ENCODE measurements around the gene ARHGDIG. TPM values are rescaled to one million over a fixed set of nuclear protein-coding genes. Genes with fewer than 3 reads are reported as not detected.
"Not testable (repeated sequence)": the region's sequence is repeated elsewhere in the genome, so short reads cannot be mapped to it uniquely, and the experiment has no call there.

ARHGDIG gene
- total RNA-seq, 1 experiment from 2014 or later: not detected

GRCh38 chr16:330741-331140, 50.4 kb downstream of the ARHGDIG start:
- no peaks in the 10 kb centered on the region for H3K9me3 Mint-ChIP-seq (ENCODE audit: unreplicated experiment)
- DNase-seq (ENCODE audit: unreplicated experiment): no peak
- intact Hi-C loops (cut with micrococcal nuclease): no loop called here
- no TSS peak for BruUV-seq (replicated peaks)
- H3K36me3 Mint-ChIP-seq (ENCODE audit: insufficient read depth, unreplicated experiment): peaks cover 22% of the 10 kb centered on the region
- no peak for TF ChIP-seq CTCF (IDR thresholded peaks at IDR 0.05; ENCODE audit: unreplicated experiment)
- H3K4me1 Mint-ChIP-seq (ENCODE audit: insufficient read depth, unreplicated experiment): peaks cover 8% of the 10 kb centered on the region
- no peak overlapping the region for H3K4me3 Mint-ChIP-seq (ENCODE audit: unreplicated experiment)
- CTCF ChIA-PET: no interaction called here
- POLR2A ChIA-PET: interaction anchor here (1.0 kb wide), 1 partner anchor 15 kb away, joined by 3 read pairs; no protein-coding TSS in a partner anchor
- H3K27me3 Mint-ChIP-seq (ENCODE audit: insufficient read depth, unreplicated experiment): no peaks in the 10 kb centered on the region
- H3K27ac Mint-ChIP-seq (ENCODE audit: low read depth, unreplicated experiment): no peak overlapping the region

GRCh38 chr16:331181-331814, 50.9 kb downstream of the ARHGDIG start:
- H3K9me3 Mint-ChIP-seq (ENCODE audit: unreplicated experiment); intact Hi-C loops (cut with micrococcal nuclease); H3K27ac Mint-ChIP-seq (ENCODE audit: low read depth, unreplicated experiment); H3K4me1 Mint-ChIP-seq (ENCODE audit: insufficient read depth, unreplicated experiment); CTCF ChIA-PET; H3K4me3 Mint-ChIP-seq (ENCODE audit: unreplicated experiment); BruUV-seq (replicated peaks); H3K27me3 Mint-ChIP-seq (ENCODE audit: insufficient read depth, unreplicated experiment); DNase-seq (ENCODE audit: unreplicated experiment): not testable (repeated sequence)
- peaks cover 23% of the 10 kb centered on the region for H3K36me3 Mint-ChIP-seq (ENCODE audit: insufficient read depth, unreplicated experiment)
- POLR2A ChIA-PET: interaction anchor here (1.0 kb wide), 2 partner anchors 15 to 31 kb away, joined by 3 read pairs; no protein-coding TSS in a partner anchor

Other genes with a start within 250 kb of the ARHGDIG start
- gene POLR3K, start 227.0 kb upstream of the ARHGDIG start, total RNA-seq (2022): 14.8 and 19.2 TPM in 2 replicates
- 11.9 and 21.2 TPM in 2 replicates for gene SNRNP25, start 226.8 kb upstream of the ARHGDIG start, total RNA-seq (2022)
- gene RHBDF1, start 208.0 kb upstream of the ARHGDIG start, total RNA-seq (2022): 26.3 and 30.0 TPM in 2 replicates
- 62.8 and 66.1 TPM in 2 replicates for gene MPG, start 202.4 kb upstream of the ARHGDIG start, total RNA-seq (2022)
- 34.9 and 45.2 TPM in 2 replicates for gene NPRL3, start 141.9 kb upstream of the ARHGDIG start, total RNA-seq (2022)
- gene HBZ, start 127.9 kb upstream of the ARHGDIG start, total RNA-seq (2022): not detected in 2 replicates
- gene HBM, start 114.6 kb upstream of the ARHGDIG start, total RNA-seq (2022): not detected in 2 replicates
- not detected in 2 replicates for gene HBA2, start 107.7 kb upstream of the ARHGDIG start, total RNA-seq (2022)
- 2.2 and 2.9 TPM in 2 replicates for gene HBA1, start 103.9 kb upstream of the ARHGDIG start, total RNA-seq (2022)
- not detected in 2 replicates for gene HBQ1, start 100.1 kb upstream of the ARHGDIG start, total RNA-seq (2022)
- gene LUC7L, start 51.1 kb upstream of the ARHGDIG start, total RNA-seq (2022): 58.9 and 74.1 TPM in 2 replicates
- 61.2 and 67.3 TPM in 2 replicates for gene FAM234A, start 45.8 kb upstream of the ARHGDIG start, total RNA-seq (2022)
- gene RGS11, start 4.6 kb upstream of the ARHGDIG start, total RNA-seq (2022): 1.7 and 3.6 TPM in 2 replicates
- 0.56 TPM in 1 of 2 replicates, not detected in the other for gene PDIA2, start 2.6 kb downstream of the ARHGDIG start, total RNA-seq (2022)
- gene AXIN1, start 72.1 kb downstream of the ARHGDIG start, total RNA-seq (2022): 37.0 and 43.7 TPM in 2 replicates
- 105 and 121 TPM in 2 replicates for gene MRPL28, start 89.9 kb downstream of the ARHGDIG start, total RNA-seq (2022)
- gene PGAP6, start 101.4 kb downstream of the ARHGDIG start, total RNA-seq (2022): 18.3 and 23.9 TPM in 2 replicates
- gene NME4, start 116.6 kb downstream of the ARHGDIG start, total RNA-seq (2022): 71.9 and 76.8 TPM in 2 replicates
- gene DECR2, start 121.3 kb downstream of the ARHGDIG start, total RNA-seq (2022): 29.0 and 37.2 TPM in 2 replicates
- gene RAB11FIP3, start 145.1 kb downstream of the ARHGDIG start, total RNA-seq (2022): 37.5 and 40.6 TPM in 2 replicates
- gene CAPN15, start 247.1 kb downstream of the ARHGDIG start, total RNA-seq (2022): 68.2 and 81.1 TPM in 2 replicates